Measurements from ENCODE around the gene PRLH.

DNA sequence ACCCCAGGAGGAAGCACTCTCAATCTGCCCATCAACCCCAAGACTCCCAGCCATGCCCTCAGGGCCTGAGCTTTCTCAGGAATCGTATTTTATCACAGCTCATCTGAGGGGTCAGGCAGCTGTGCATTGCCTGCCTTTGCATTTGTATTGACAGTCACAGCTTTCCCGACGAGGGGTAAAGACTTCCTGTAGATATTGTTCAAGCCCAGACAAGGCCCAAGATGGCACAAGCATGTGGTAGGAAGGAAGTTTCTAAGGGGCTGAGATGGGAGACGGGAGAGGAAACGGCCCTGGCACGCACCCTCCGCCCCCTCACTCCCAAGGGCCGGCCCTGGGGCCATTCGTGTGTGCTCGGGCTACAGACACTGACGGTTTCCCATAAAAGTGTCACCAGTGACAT, 34.2 kb upstream of the PRLH start:
- TF ChIP-seq POLR2A (IDR thresholded peaks at IDR 0.05; ENCODE audit: low read length) (no peak), GATA1 (IDR thresholded peaks at IDR 0.05; ENCODE audit: low read depth, low read length) (no peak)

All from erythroblast (primary cell).